Astrocyte of the cerebellum (primary cell): ENCODE data around the gene CACNG4.

Source experiments
- DNase-seq: peaks from one replicate; pipeline ENCODE4 v3.0.0-alpha.2; 2011; ENCODE audit warnings: low read depth
- H3K4me3 ChIP-seq: 2 replicates; pipeline ENCODE4 v1.5.1; 2011; ENCODE audit warnings: mild to moderate bottlenecking, low read depth, low read length, moderate library complexity
- CTCF ChIP-seq: IDR thresholded peaks from 2 replicates; pipeline ENCODE4 v1.5.1; 2012; ENCODE audit warnings: low read length, low read depth, moderate library complexity, mild to moderate bottlenecking; ENCODE audit errors: missing control alignments
- in situ Hi-C: cut with HindIII; loops from 2 replicates; pipeline ENCODE4 v1.10.0; 2017; ENCODE audit warnings: low sequenced_read_pairs

Gene CACNG4

DNA sequence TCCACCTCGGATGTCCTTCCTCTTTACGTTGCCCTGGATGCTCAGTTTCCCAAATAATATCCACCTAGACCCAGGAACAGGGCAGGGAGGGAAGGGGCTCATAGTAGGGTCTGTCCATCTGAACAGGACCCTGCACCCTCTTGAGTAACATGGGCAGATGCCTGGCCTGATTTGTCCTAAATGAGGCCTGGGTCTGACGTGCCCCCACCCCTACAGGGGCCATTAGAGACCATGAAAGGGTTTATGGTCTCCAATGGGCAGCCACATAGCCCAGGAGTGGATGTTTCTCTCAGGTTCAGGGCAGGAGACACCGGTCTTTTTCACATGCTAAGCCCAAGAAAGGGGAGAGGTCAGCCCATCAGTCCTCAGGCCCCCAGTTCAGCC is 86.6 kb downstream of the CACNG4 start:
- no peak for DNase-seq
- in situ Hi-C loops = no loop called here
- no peak overlapping the region for H3K4me3 ChIP-seq
- TF ChIP-seq CTCF = no peak

DNA sequence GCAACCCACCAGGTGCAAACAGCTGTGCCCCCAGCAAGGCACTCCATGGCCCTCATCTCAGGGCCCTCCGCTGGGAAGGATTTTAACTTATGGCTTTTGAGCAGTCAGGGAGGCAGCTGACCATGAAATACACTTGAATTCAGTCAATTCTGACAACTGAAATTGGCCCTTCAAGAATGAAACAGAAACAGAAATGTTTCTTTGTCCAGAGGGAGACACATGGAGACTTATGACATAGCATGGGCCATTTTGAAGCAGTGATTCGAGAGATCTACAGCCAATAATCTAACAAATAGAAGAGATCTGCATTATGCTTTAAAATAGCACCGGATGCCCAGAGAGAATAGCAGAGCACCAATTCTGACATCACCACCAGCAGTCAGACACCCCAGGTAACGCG is 87.3 kb downstream of the CACNG4 start:
- DNase-seq = no peak
- no peak for TF ChIP-seq CTCF

GRCh38 chr17:67052720-67053437 is 88.4 kb downstream of the CACNG4 start:
- TF ChIP-seq CTCF = no peak
- no peak for DNase-seq
- H3K4me3 ChIP-seq = no peak overlapping the region
- in situ Hi-C loops = no loop called here

More for the DNA sequence above, 87.3 kb downstream of the CACNG4 start:
- in situ Hi-C loops = no loop called here
- H3K4me3 ChIP-seq = no peak overlapping the region

GRCh38 chr17:67053438-67054000 is 89.0 kb downstream of the CACNG4 start:
- no peak for TF ChIP-seq CTCF
- no peak overlapping the region for H3K4me3 ChIP-seq

GRCh38 chr17:67054011-67054591 is 89.6 kb downstream of the CACNG4 start:
- no peak for TF ChIP-seq CTCF
- in situ Hi-C loops = no loop called here
- no peak for DNase-seq
- H3K4me3 ChIP-seq = no peak overlapping the region

More at GRCh38 chr17:67053438-67054000, 89.0 kb downstream of the CACNG4 start:
- DNase-seq = no peak
- in situ Hi-C loops = no loop called here

DNA sequence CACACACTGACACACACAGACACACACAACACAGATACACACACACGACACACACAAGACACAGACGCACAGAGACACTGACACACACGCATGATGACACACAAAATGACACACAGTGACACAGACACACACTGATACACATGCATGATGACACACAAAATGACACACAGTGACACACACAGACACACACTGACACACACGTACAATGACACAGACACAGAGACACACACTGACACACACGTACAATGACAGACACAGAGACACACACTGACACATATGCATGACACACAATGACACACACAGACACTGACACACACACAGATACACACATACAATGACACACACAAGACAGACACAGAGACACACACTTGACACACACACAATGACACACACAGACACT is 90.1 kb downstream of the CACNG4 start:
- TF ChIP-seq CTCF = no peak
- H3K4me3 ChIP-seq = no peak overlapping the region
- in situ Hi-C loops = no loop called here
- no peak for DNase-seq
